ENCODE results near the gene CYB5A.

The CYB5A gene

DNA sequence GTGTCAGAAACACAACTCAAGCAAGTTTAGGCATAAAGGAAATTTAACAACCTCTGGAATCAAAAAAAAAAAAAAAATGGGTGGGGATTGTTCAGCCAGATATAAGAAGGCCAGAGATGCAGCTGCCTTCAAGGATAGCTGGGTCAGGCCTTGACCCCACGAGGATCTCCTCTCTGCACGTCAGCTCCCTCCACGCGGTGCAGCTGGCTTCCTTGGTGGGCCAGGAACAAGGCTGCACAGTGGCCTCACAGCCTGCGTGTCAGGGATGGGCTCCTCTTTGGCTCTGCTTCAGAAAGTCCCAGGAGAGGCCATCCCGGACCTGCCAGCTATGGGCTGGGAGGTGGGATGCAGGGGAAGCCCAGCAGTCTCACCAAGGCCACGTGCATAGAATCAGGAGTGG, 88.0 kb downstream of the CYB5A start:
- DNase-seq: no peak

Measured in NCI-H1105 treated with DMSO at 0.1 percent for 48 hours (cell line).